ENCODE measurements around the gene G3BP2. TPM values are rescaled to one million over a fixed set of nuclear protein-coding genes. Genes with fewer than 3 reads are reported as not detected.

The G3BP2 gene
- total RNA-seq, 1 donor from 2014 or later, result 281 TPM

DNA sequence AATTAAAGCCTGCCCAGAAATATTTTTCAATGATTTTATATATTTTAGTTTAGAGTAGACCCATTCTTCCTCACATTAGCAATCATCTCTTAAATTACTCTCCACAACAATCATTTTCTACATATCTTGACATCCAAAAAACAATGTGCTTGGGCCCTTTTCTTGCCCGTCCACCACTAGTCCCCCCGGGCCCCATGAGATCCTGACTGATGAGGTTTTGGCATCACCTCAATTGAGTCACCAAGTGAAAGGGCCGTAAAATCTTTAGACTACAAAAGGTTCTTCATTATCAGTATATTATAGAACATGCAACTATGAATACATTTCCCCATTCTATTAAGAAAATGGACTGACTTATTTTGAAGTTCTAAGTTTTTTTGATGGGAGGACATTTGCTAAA is 38.9 kb downstream of the G3BP2 start:
- Mint-ChIP-seq H3K27me3 (ENCODE audit: low read depth, unreplicated experiment) (no peaks in the 10 kb centered on the region), H3K4me3 (ENCODE audit: unreplicated experiment) (no peak overlapping the region), H3K36me3 (ENCODE audit: low read depth, unreplicated experiment) (peaks cover 5% of the 10 kb centered on the region), H3K4me1 (ENCODE audit: low read depth, unreplicated experiment) (peaks cover 42% of the 10 kb centered on the region), H3K9me3 (ENCODE audit: unreplicated experiment) (no peaks in the 10 kb centered on the region), H3K27ac (ENCODE audit: unreplicated experiment) (no peak overlapping the region)
- Histone ChIP-seq H3K36me3 (ENCODE audit: insufficient read depth, low read length) (no peaks in the 10 kb centered on the region), H3K4me1 (ENCODE audit: insufficient read depth, low read length) (peaks cover 11% of the 10 kb centered on the region), H3K27ac (ENCODE audit: low read depth, low read length) (no peak overlapping the region), H3K9me3 (ENCODE audit: insufficient read depth, low read depth, low read length) (no peaks in the 10 kb centered on the region), H3K79me2 (ENCODE audit: insufficient read depth, low read length) (no peaks in the 10 kb centered on the region), H3K4me2 (ENCODE audit: low read length) (no peak overlapping the region), H3K4me3 (ENCODE audit: insufficient read depth, low read depth, low read length) (no peak overlapping the region), H3K9ac (ENCODE audit: low read length) (no peak overlapping the region), H2AFZ (ENCODE audit: low read depth, low read length) (no peak overlapping the region), H3K27me3 (ENCODE audit: insufficient read depth, low read length) (no peaks in the 10 kb centered on the region), H4K20me1 (ENCODE audit: insufficient read depth, low read length) (no peaks in the 10 kb centered on the region)
- DNase-seq (ENCODE audit: low read depth) (peak; percentile 32), FAIRE-seq (no peak)
- TF ChIP-seq CTCF (IDR thresholded peaks at IDR 0.05; ENCODE audit: insufficient read depth, low read depth, low read length), result no peak
- TF ChIP-seq EZH2 (IDR thresholded peaks at IDR 0.05; ENCODE audit: insufficient read depth, low read length), result no peak

DNA sequence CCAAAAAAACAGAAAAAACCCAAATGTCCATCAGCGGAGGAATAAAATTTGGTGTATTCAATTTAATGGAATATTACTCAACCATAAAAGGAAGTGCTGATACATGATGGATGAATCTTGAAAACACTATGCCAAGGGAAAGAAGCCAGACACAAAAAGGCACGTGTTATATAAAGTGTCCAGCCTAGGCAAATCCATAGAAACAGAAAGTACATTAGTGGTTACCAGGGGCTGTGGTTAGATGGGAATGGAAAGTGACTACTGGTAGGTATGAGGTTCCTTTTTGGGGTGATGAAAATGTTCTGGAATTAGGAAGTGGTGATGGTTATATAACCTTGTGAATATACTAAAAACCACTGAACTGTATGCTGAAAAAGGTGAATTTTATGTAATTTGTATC is 39.4 kb downstream of the G3BP2 start:
- Mint-ChIP-seq H3K4me1 (ENCODE audit: low read depth, unreplicated experiment) (peaks cover 42% of the 10 kb centered on the region), H3K4me3 (ENCODE audit: unreplicated experiment) (no peak overlapping the region)

More for the DNA sequence above, 39.4 kb downstream of the G3BP2 start:
- no peaks in the 10 kb centered on the region for H3K79me2 ChIP-seq (ENCODE audit: insufficient read depth, low read length)
- no peak for FAIRE-seq
- H3K4me1 ChIP-seq (ENCODE audit: insufficient read depth, low read length), result peaks cover 11% of the 10 kb centered on the region
- H3K9ac ChIP-seq (ENCODE audit: low read length), result no peak overlapping the region
- DNase-seq (ENCODE audit: low read depth), result peak; percentile 84
- no peaks in the 10 kb centered on the region for H4K20me1 ChIP-seq (ENCODE audit: insufficient read depth, low read length)
- no peak overlapping the region for H2AFZ ChIP-seq (ENCODE audit: low read depth, low read length)
- H3K4me2 ChIP-seq (ENCODE audit: low read length), result no peak overlapping the region
- Mint-ChIP-seq H3K27me3 (ENCODE audit: low read depth, unreplicated experiment) (no peaks in the 10 kb centered on the region), H3K36me3 (ENCODE audit: low read depth, unreplicated experiment) (peaks cover 4% of the 10 kb centered on the region), H3K9me3 (ENCODE audit: unreplicated experiment) (no peaks in the 10 kb centered on the region), H3K27ac (ENCODE audit: unreplicated experiment) (peak overlapping the region; percentile 74)
- no peaks in the 10 kb centered on the region for H3K9me3 ChIP-seq (ENCODE audit: insufficient read depth, low read depth, low read length)
- H3K4me3 ChIP-seq (ENCODE audit: insufficient read depth, low read depth, low read length), result no peak overlapping the region
- TF ChIP-seq EZH2 (IDR thresholded peaks at IDR 0.05; ENCODE audit: insufficient read depth, low read length) (no peak), CTCF (IDR thresholded peaks at IDR 0.05; ENCODE audit: insufficient read depth, low read depth, low read length) (no peak)
- H3K27me3 ChIP-seq (ENCODE audit: insufficient read depth, low read length), result no peaks in the 10 kb centered on the region
- H3K27ac ChIP-seq (ENCODE audit: low read depth, low read length), result no peak overlapping the region
- H3K36me3 ChIP-seq (ENCODE audit: insufficient read depth, low read length), result no peaks in the 10 kb centered on the region
